Keratinocyte (primary cell): ENCODE measurements around the gene ABCB11. TPM values are rescaled to one million over a fixed set of nuclear protein-coding genes. Genes with fewer than 3 reads are reported as not detected.

Experiments
- DNase-seq: peaks from one replicate; pipeline ENCODE4 v3.0.0-alpha.2; 2011; ENCODE audit warnings: low read depth, missing footprints, low spot score
- FAIRE-seq: peaks from 2 replicates; lab custom pipeline; 2011; peaks lifted over from hg19 to GRCh38; lab: Jason Lieb, UNC
- H2AFZ ChIP-seq: 2 replicates; pipeline ENCODE4 v1.6.0; 2012; ENCODE audit warnings: low read length, control low read depth, inconsistent platforms; ENCODE audit not compliant: control insufficient read depth
- H3K27ac ChIP-seq: 2 replicates; pipeline ENCODE4 v1.5.1; 2011; ENCODE audit warnings: low read length; ENCODE audit not compliant: control insufficient read depth, insufficient read depth
- H3K27me3 ChIP-seq: 3 replicates; pipeline ENCODE4 v1.6.0; 2011; ENCODE audit warnings: low read length; ENCODE audit not compliant: control insufficient read depth, insufficient read depth; ENCODE audit errors: extremely low read depth
- H3K36me3 ChIP-seq, 2 experiments: 2 replicates in 1 of 2; 3 replicates in 1 of 2; pipeline ENCODE4 v1.5.1; 2011; ENCODE audit warnings: low read length in 2 of 2, mild to moderate bottlenecking in 1 of 2; ENCODE audit not compliant: control insufficient read depth in 2 of 2, insufficient read depth in 2 of 2; ENCODE audit errors: extremely low read depth in 1 of 2
- H3K4me1 ChIP-seq: 3 replicates; pipeline ENCODE4 v1.5.1; 2011; ENCODE audit warnings: low read length; ENCODE audit not compliant: control insufficient read depth, insufficient read depth; ENCODE audit errors: extremely low read depth
- H3K4me2 ChIP-seq: 3 replicates; pipeline ENCODE4 v1.6.0; 2011; ENCODE audit warnings: low read depth, low read length; ENCODE audit not compliant: control insufficient read depth, insufficient read depth; ENCODE audit errors: extremely low read depth
- H3K4me3 ChIP-seq, 3 experiments: fragments of 200-600 bp in 1 of 3; sonication (generic) in 1 of 3; 2 replicates in 2 of 3; 3 replicates in 1 of 3; pipeline ENCODE4 v1.5.1; 2011 to 2016; ENCODE audit warnings: low read length in 3 of 3, mild to moderate bottlenecking in 3 of 3, control low read depth in 2 of 3, inconsistent platforms in 1 of 3, low read depth in 1 of 3, mixed read lengths in 1 of 3, mixed run types in 1 of 3, moderate library complexity in 1 of 3; ENCODE audit not compliant: control insufficient read depth in 2 of 3, insufficient read depth in 2 of 3; ENCODE audit errors: extremely low read depth in 1 of 3
- H3K79me2 ChIP-seq: 2 replicates; pipeline ENCODE4 v1.6.0; 2012; ENCODE audit warnings: low read length; ENCODE audit not compliant: control insufficient read depth, insufficient read depth
- H3K9ac ChIP-seq: 3 replicates; pipeline ENCODE4 v1.6.0; 2011; ENCODE audit warnings: low read length; ENCODE audit not compliant: control insufficient read depth, insufficient read depth; ENCODE audit errors: extremely low read depth
- H3K9me1 ChIP-seq: 3 replicates; pipeline ENCODE4 v1.6.0; 2011; ENCODE audit warnings: low read length; ENCODE audit not compliant: control insufficient read depth, insufficient read depth; ENCODE audit errors: extremely low read depth
- H3K9me3 ChIP-seq: 2 replicates; pipeline ENCODE4 v1.5.1; 2012; ENCODE audit warnings: low read depth, low read length; ENCODE audit not compliant: control insufficient read depth
- H4K20me1 ChIP-seq: 3 replicates; pipeline ENCODE4 v1.6.0; 2011; ENCODE audit warnings: low read length; ENCODE audit not compliant: control insufficient read depth, insufficient read depth; ENCODE audit errors: extremely low read depth
- CTCF ChIP-seq, 3 experiments: IDR thresholded peaks in 1 of 3; conservative IDR thresholded peaks in 1 of 3; optimal IDR thresholded peaks in 1 of 3; 2 replicates in 2 of 3; 3 replicates in 1 of 3; pipeline versions ENCODE3 to v1.5.1; 2011; ENCODE audit warnings: low read length in 3 of 3, mild to moderate bottlenecking in 3 of 3, moderate library complexity in 2 of 3, control low read depth in 1 of 3, inconsistent platforms in 1 of 3; ENCODE audit not compliant: insufficient read depth in 2 of 3; ENCODE audit errors: extremely low read depth in 1 of 3
- EZH2 ChIP-seq: IDR thresholded peaks from one replicate; pipeline ENCODE4 v1.6.1; 2012; ENCODE audit warnings: inconsistent platforms, mild to moderate bottlenecking, low read length, moderate library complexity
- dilution Hi-C: fragments of 300-500 bp; cut with MboI; formaldehyde crosslinking; loops from one replicate; pipeline ENCODE4 v1.7.0; 2020; ENCODE audit warnings: low sequenced_read_pairs; ENCODE audit not compliant: extremely low pct_ligation_motif_present
- polyA plus RNA-seq, 5 experiments: library from polyadenylated mRNA; depleted of rRNA in 3 of 5; stranded (reverse) in 3 of 5; stranded (forward) in 1 of 5; unstranded in 1 of 5; fragments of >200 nt; gene quantifications; 1 replicate in 1 of 5; 2 replicates in 3 of 5; 3 replicates in 1 of 5; pipeline versions ENCODE4 v1.2.1 to v1.2.3, GENCODE V29; 2011 to 2012; ENCODE audit warnings: missing spikeins in 2 of 5, low read depth in 1 of 5, low replicate concordance in 1 of 5

The ABCB11 gene
- polyA plus RNA-seq, 1 donor (not counting 4 experiments of a cell fraction or from before 2014, with no cell fraction given): 0.03 TPM

- Histone ChIP-seq H2AFZ (no peak overlapping the region), H3K4me3 (no peak overlapping the region), H3K9me3 (no peaks in the 10 kb centered on the region), H3K79me2 (no peaks in the 10 kb centered on the region), H4K20me1 (no peaks in the 10 kb centered on the region), H3K9me1 (no peaks in the 10 kb centered on the region), H3K9ac (no peak overlapping the region), H3K36me3 (no peaks in the 10 kb centered on the region), H3K4me2 (no peak overlapping the region), H3K27ac (no peak overlapping the region), H3K27me3 (no peaks in the 10 kb centered on the region), H3K4me1 (no peaks in the 10 kb centered on the region)
- TF ChIP-seq CTCF (optimal IDR thresholded peaks at IDR 0.05 in 1 of 3, IDR thresholded peaks at IDR 0.05 in 1 of 3, conservative IDR thresholded peaks at IDR 0.05 in 1 of 3; ENCODE audit: extremely low read depth in 1 of 3, insufficient read depth in 2 of 3, low read length in 3 of 3): no peak
- TF ChIP-seq EZH2: no peak
- FAIRE-seq (no peak), DNase-seq (no peak)
- dilution Hi-C loops: no loop called here
Measured at GRCh38 chr2:168952424-168952823, 78.7 kb downstream of the ABCB11 start.

GRCh38 chr2:168951871-168952270 is 79.3 kb downstream of the ABCB11 start:
- Histone ChIP-seq H3K9ac (no peak overlapping the region), H3K9me1 (no peaks in the 10 kb centered on the region), H3K4me2 (no peak overlapping the region), H3K27me3 (no peaks in the 10 kb centered on the region), H3K4me3 (no peak overlapping the region), H4K20me1 (no peaks in the 10 kb centered on the region), H3K27ac (no peak overlapping the region), H3K36me3 (no peaks in the 10 kb centered on the region), H3K4me1 (no peaks in the 10 kb centered on the region), H2AFZ (no peak overlapping the region), H3K9me3 (no peaks in the 10 kb centered on the region), H3K79me2 (no peaks in the 10 kb centered on the region)
- FAIRE-seq (no peak), DNase-seq (no peak)
- no peak for TF ChIP-seq EZH2
- no peak for TF ChIP-seq CTCF (optimal IDR thresholded peaks at IDR 0.05 in 1 of 3, IDR thresholded peaks at IDR 0.05 in 1 of 3, conservative IDR thresholded peaks at IDR 0.05 in 1 of 3; ENCODE audit: extremely low read depth in 1 of 3, insufficient read depth in 2 of 3, low read length in 3 of 3)
- dilution Hi-C loops: no loop called here
